HK-2 (cell line): Measurements from ENCODE around the gene SDK1.
"Not testable (repeated sequence)": the region's sequence is repeated elsewhere in the genome, so short reads cannot be mapped to it uniquely, and the experiment has no call there.

Source experiments
- DNase-seq: peaks from one replicate; pipeline ENCODE4 v3.0.0-alpha.2; 2018; ENCODE audit not compliant: unreplicated experiment

SDK1 gene

GRCh38 chr7:3670898-3671297 lies 369.8 kb downstream of the SDK1 start:
- DNase-seq, result no peak

DNA sequence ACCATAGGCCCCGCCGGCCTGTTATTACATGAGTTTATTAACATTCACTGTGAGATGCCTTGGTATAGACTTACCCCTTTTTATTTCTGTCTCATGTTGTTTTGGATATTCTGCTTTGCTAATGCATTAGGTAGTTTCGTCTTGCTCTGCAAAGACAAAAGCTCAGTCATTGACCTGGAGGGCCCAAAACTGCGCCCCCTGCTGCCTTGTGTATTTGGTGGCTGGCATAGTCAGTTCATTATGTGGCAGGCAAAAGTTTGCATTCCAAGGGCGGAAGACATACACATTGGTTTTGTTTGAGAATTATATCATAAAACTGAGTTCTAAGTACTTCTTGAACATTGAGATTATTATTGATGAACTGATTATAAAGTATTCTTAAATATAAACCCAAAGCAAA lies 372.5 kb downstream of the SDK1 start:
- no peak for DNase-seq

DNA sequence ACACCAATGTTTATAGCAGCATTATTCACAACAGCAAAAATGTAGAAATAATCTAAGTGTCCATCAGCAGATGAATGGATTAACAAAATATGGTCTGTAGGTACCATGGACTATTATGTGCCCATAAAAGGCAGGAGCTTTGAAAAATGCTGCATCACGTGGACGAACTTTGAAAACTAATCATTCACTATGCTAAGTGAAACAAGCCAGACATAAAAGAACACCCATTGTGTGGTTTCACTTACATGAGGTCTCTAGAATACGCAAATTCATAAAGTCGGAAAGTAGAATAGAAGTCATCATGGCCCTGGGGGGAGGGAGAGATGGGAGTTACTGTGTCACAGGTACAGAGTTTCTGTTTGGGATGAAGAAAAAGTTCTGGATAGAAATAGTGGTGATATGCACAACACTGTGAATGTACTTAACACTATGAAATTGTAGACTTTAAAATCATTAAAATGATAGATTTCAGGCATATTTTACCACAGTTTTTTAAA lies 377.3 kb downstream of the SDK1 start:
- DNase-seq, result no peak

GRCh38 chr7:3682028-3682710 lies 381.1 kb downstream of the SDK1 start:
- DNase-seq, result no peak

GRCh38 chr7:3683546-3684539 lies 382.8 kb downstream of the SDK1 start:
- no peak for DNase-seq

DNA sequence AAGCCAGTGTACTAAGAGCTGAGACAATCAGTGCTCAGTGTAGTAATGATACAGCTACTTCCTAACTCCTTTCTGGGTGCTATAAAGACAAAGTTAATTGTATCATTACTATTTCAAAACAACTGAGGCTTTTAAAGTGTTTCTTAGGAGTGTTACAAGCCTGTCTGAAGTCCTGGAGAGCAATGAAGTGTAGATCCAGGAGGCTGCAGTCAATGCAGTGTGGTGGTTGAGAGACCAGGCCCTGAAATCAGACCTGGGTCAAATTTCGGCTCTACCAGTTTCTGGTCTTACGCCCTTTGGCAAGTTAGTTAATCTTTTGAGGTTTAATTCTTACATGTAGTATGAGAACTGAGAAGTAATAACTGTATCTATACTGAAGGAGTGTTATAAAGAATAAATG lies 387.0 kb downstream of the SDK1 start:
- no peak for DNase-seq

DNA sequence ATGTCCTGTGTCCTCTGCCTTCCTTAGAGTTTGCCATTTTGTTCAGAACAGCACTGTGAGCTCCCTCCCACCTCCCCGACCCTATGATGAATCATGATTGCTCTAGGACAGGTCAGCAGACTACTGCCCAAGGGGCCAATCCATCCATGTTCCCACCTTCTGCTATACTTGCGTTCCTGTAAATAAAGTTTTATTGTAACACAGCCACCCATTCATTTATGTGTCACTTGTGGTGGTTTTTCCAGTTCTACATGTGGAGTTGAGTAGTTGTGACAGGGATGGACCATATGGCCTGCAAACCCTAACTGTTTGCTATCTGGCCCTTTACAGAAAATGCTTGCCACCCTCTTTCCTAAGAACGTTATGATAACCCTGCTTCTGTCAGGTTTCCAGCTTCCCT lies 387.8 kb downstream of the SDK1 start:
- DNase-seq, result no peak

- no peak for DNase-seq
Observed at GRCh38 chr7:3691478-3692158, 390.6 kb downstream of the SDK1 start.

DNA sequence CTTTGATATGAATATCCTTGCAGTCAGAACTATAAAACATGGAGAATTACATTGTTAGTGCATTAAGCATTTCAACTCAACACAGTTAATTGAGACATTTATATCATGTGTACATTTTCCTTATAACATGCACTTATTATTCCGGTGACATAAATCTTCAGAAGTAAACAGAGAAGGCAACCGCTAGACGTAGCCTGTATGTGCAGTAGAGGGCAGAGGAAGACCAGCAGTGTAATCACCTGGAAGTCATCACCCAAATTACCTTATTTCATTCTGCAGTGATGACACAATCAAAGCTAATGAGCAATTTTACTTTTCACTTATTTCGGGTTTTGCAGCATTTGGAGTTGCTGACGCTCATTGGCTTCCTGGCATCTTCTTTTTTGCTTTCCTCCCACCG lies 394.6 kb downstream of the SDK1 start:
- DNase-seq, result no peak

DNA sequence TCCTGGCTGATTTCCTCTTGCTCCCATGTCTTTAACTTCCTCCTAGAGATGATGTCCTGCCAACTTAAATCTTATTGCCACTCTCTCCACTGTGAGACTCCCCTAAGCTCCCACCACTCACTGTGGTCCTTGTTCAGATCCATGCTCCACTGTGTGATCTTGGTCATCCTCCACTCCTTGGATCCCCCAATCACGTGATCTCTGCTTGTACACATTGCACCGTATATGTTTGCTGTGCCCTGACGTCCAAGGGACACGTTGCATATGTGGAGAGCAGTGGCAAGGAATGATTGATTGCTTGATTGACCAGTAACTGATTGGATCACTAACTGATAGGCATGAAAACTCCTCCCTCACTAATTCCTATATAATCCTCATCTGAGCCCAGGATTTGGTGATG lies 395.1 kb downstream of the SDK1 start:
- no peak for DNase-seq

DNA sequence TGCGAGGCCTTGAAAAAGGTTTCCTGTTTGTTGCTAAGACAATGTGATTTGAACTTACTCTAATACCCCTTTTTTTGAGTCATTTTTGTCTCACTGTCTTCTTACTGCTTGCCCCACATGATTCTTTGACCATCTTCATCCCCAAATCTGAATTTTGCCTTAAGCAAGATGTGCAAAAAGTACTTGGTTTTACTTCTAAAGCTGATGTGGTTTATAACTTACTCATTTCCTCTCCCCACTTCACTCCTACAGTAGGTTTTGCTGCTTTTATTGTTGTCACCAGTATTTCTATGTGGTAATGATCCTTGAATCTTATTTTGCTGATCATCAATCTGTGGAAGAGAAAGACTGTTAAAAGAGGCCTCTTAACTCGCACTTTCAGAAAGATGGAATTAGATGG lies 396.4 kb downstream of the SDK1 start:
- DNase-seq, result no peak

- DNase-seq, result no peak
Observed at GRCh38 chr7:3705258-3705657, 404.2 kb downstream of the SDK1 start.

- not testable (repeated sequence) for DNase-seq
Observed at GRCh38 chr7:3706091-3706490, 405.0 kb downstream of the SDK1 start.

DNA sequence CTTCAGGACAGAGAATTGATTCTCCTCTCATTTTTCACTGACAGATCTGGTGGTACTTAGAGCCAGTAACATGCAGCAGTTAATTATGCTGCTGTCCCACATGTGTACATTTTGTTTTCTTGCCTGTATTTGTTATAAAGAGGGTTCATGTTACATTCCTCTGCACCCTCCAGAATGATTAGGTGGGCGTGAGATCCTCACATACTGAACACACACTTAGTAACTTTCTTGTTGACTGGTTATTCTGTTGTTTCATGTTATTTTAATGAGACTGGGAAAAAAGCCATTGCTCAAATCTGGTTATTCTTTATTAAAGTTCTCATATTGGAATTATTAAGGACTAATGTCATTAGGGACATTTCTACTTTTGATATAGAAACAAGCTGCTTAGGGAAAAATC lies 409.1 kb downstream of the SDK1 start:
- no peak for DNase-seq

GRCh38 chr7:3710531-3710930 lies 409.5 kb downstream of the SDK1 start:
- DNase-seq, result no peak

DNA sequence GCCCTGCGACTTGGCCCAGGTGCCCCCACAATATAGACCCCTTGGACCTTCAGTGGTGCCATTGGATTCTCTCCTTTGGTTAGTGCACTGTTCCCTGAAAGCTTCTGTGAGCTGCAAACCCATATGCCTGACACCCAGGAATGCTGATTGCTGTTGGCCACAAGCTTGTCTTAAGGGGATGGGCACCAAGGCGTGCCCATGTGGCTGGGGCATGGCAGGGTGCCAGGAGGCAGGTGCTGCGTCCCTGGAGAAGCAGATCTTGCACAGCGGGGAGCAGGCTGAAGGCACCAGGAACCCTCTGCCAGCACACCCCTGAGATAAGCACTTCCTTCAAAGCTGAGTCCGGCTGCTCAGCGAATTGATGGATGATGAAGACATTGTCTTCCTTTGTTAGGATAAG lies 411.8 kb downstream of the SDK1 start:
- no peak for DNase-seq

DNA sequence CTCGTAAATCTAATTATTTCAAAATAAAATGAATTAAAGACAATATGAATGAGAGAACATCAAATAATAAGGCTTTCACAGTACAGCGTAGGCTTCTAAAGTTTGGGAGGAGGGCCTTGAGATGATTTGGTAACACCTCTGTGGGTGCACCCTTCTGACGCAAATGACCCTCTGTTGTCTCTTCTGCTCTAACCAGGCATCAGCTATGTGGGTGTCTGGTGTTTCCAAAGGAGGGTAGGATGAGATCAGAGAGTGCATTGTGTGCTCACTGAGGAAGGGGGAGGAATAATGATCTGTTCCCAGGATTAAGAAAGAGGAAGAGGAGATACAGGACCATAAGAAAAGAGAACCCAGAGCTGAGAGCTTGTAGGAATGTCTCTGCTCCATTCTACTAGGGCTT lies 420.4 kb downstream of the SDK1 start:
- no peak for DNase-seq

- DNase-seq, result no peak
Observed at GRCh38 chr7:3722396-3722922, 421.4 kb downstream of the SDK1 start.

- no peak for DNase-seq
Observed at GRCh38 chr7:3725155-3726059, 424.4 kb downstream of the SDK1 start.

DNA sequence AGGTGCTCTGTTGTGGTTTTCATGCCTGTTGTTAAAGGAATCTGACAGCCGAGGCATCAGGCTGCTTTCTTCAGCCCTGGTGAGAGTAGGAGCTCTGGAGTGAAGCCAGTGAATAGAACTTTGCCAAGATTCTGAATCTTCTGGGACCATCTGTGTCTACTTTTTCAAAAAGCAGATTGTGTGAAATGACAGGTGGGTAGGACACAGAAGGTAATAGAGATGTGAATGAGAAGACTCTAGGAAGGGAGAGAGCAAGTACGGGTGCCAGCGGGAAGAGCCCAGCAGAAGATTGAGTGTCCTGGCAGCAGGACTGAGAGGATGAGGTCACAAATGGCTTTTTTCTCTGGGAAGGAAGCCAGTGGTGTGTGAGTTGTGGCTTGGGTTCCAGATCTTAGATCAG lies 429.2 kb downstream of the SDK1 start:
- DNase-seq, result no peak

GRCh38 chr7:3732395-3733005 lies 431.4 kb downstream of the SDK1 start:
- no peak for DNase-seq
